K562 (cell line): ENCODE results near the gene MYO1E. TPM values are rescaled to one million over a fixed set of nuclear protein-coding genes. Genes with fewer than 3 reads are reported as not detected.

Experiments
- CAMTA2 ChIP-seq: fragments of 250-450 bp; sonication (Bioruptor Pico); conservative IDR thresholded peaks from 2 replicates; pipeline ENCODE4 v1.5.1; 2022
- E2F6 ChIP-seq, 2 experiments: IDR thresholded peaks; 2 replicates each; pipeline ENCODE4 v1.6.1; 2011; ENCODE audit warnings: borderline replicate concordance in 1 of 2, control low read depth in 1 of 2, low read depth in 1 of 2, low read length in 1 of 2, mild to moderate bottlenecking in 1 of 2, mixed read lengths in 1 of 2, moderate library complexity in 1 of 2; ENCODE audit not compliant: insufficient read depth in 1 of 2, insufficient read length in 1 of 2, poor library complexity in 1 of 2, severe bottlenecking in 1 of 2; ENCODE audit errors: extremely low read depth in 1 of 2
- GTF2F1 ChIP-seq: IDR thresholded peaks from 2 replicates; pipeline ENCODE4 v1.6.1; 2011; ENCODE audit warnings: low read depth, low read length, improper control_type of control experiment
- HBP1 ChIP-seq: fragments of 450-650 bp; formaldehyde crosslinking; IDR thresholded peaks from 2 replicates; pipeline ENCODE4 v1.4.0; 2022; ENCODE audit warnings: missing genetic modification characterization
- HMBOX1 ChIP-seq: sonication (generic); IDR thresholded peaks from 2 replicates; pipeline ENCODE4 v1.6.1; 2016
- KAT7 ChIP-seq: sonication (generic); formaldehyde crosslinking; IDR thresholded peaks from 2 replicates; pipeline ENCODE4 v1.8.0; 2022; ENCODE audit warnings: missing genetic modification reagents, mild to moderate bottlenecking, borderline replicate concordance
- PHF21A ChIP-seq: fragments of 450-650 bp; IDR thresholded peaks from 2 replicates; pipeline ENCODE4 v1.6.1; 2017; ENCODE audit warnings: low read depth, borderline replicate concordance
- POLR2B ChIP-seq: fragments of 450-650 bp; IDR thresholded peaks from 2 replicates; pipeline ENCODE4 v1.6.1; 2018; ENCODE audit warnings: low read depth; ENCODE audit not compliant: partially characterized antibody
- TAF9B ChIP-seq: fragments of 450-650 bp; IDR thresholded peaks from 2 replicates; pipeline ENCODE4 v1.6.1; 2018; ENCODE audit warnings: mild to moderate bottlenecking; ENCODE audit not compliant: partially characterized antibody
- TCF3 ChIP-seq: sonication (generic); formaldehyde crosslinking; IDR thresholded peaks from 2 replicates; pipeline ENCODE4 v1.4.0; 2020; ENCODE audit warnings: mild to moderate bottlenecking, missing genetic modification reagents
- XRCC5 ChIP-seq: fragments of 200-400 bp; formaldehyde crosslinking; IDR thresholded peaks from 2 replicates; pipeline ENCODE4 v1.6.1; 2017; ENCODE audit warnings: low read depth, mild to moderate bottlenecking, low read length
- ZFX ChIP-seq: sonication (generic); formaldehyde crosslinking; IDR thresholded peaks from 2 replicates; pipeline ENCODE4 v1.8.0; 2022; ENCODE audit warnings: mild to moderate bottlenecking, missing genetic modification reagents, moderate library complexity
- ZMIZ1 ChIP-seq, 2 experiments: fragments of 150-350 bp in 1 of 2; IDR thresholded peaks; 2 replicates each; pipeline ENCODE4 v1.6.1; 2012 to 2016; ENCODE audit warnings: low read depth in 2 of 2, low read length in 2 of 2, mild to moderate bottlenecking in 1 of 2, moderate library complexity in 1 of 2
- polyA plus RNA-seq, 8 experiments: library from polyadenylated mRNA; depleted of rRNA in 4 of 8; stranded (reverse) in 5 of 8; unstranded in 3 of 8; fragments of >200 nt; fragmentation: Nextera tagmentation in 2 of 8; fragmentation: Illumina TruSeq in 1 of 8; extraction: Ambion mirVana in 2 of 8; extraction: Trizol in 1 of 8; gene quantifications; 2 replicates each; pipeline versions ENCODE4 v1.2.1 to v1.2.3, GENCODE V29; 2011 to 2014; ENCODE audit warnings: inconsistent platforms in 1 of 8, missing spikeins in 1 of 8
- total RNA-seq, 7 experiments: library from RNA; depleted of rRNA in 6 of 7; stranded (reverse); fragments of >200 nt in 6 of 7; fragmentation: Illumina TruSeq in 2 of 7; extraction: Trizol in 2 of 7; gene quantifications; 2 replicates each; pipeline versions ENCODE4 v1.2.1 to v1.2.3, GENCODE V29; 2011 to 2021; ENCODE audit warnings: low replicate concordance in 1 of 7

MYO1E gene
- total and polyA plus RNA-seq, 9 of the 15 experiments (the other 6 are each of a cell fraction or from before 2014, with no cell fraction given), result under 0.01 to 0.44 (median 0.01) TPM; not detected in 6

- TF ChIP-seq E2F6 (IDR thresholded peaks at IDR 0.05; ENCODE audit: borderline replicate concordance in 1 of 2, extremely low read depth in 1 of 2, insufficient read depth in 1 of 2, insufficient read length in 1 of 2, low read depth in 1 of 2, low read length in 1 of 2, poor library complexity in 1 of 2, severe bottlenecking in 1 of 2) (peak; percentile 67 to 87), PHF21A (no peak), ZFX (peak; percentile 91), ZMIZ1 (IDR thresholded peaks at IDR 0.05; ENCODE audit: low read depth in 2 of 2, low read length in 2 of 2) (peak in 1 of 2 experiments; percentile 69; a peak in 1 of 4 replicates), TCF3 (CRISPR knock-in tag) (0 out of 2 replicates have a peak, but pooled peaks have one; percentile 5), POLR2B (peak; percentile 86), XRCC5 (no peak; the same call in 1 of the 2 replicates), HMBOX1 (no peak), KAT7 (CRISPR knock-in tag) (peak; percentile 67; the same call in 1 of the 2 replicates), TAF9B (peak; percentile 67), CAMTA2 (CRISPR knock-in tag) (no peak), GTF2F1 (no peak), HBP1 (CRISPR knock-in tag) (0 out of 2 replicates have a peak, but pooled peaks have one; percentile 36)
Observed at GRCh38 chr15:59104912-59105732, 267.5 kb downstream of the MYO1E start, which contains the start of gene CCNB2 (continued).
